ENCODE results near the gene ZNHIT1. TPM values are rescaled to one million over a fixed set of nuclear protein-coding genes. Genes with fewer than 3 reads are reported as not detected.

Gene ZNHIT1
- 89.9 and 90.5 TPM in 2 replicates for total RNA-seq
- polyA plus RNA-seq = 74.1 and 77.1 TPM in 2 replicates
- polyA plus RNA-seq (2011; cell fraction: cytosol; rRNA removed) = 67.2 and 72.3 TPM in 2 replicates
- 27.7 and 33.0 TPM in 2 replicates for polyA plus RNA-seq (2011; cell fraction: nucleus; rRNA removed)
- 69.7 and 79.2 TPM in 2 replicates for polyA plus RNA-seq (2012)
- 15.8 and 17.6 TPM in 2 replicates for polyA minus RNA-seq
- 37.8 TPM for polyA minus RNA-seq (2011; cell fraction: cytosol; rRNA and poly(A)+ RNA removed)
- 4.9 and 8.3 TPM in 2 replicates for polyA minus RNA-seq (2011; cell fraction: nucleus; rRNA and poly(A)+ RNA removed)
- Bru-seq, nascent RNA = percentile 66 among the genes with signal in this experiment
- BruChase-seq, experiment 1, labeled RNA remaining after a 6-hour chase = percentile 89 among the genes with signal in this experiment
- percentile 79 among the genes with signal in this experiment for BruChase-seq, experiment 2, labeled RNA remaining after a 2-hour chase
- long read RNA-seq, transcript ZNHIT1-201 (5 exons, 1,225 nt) = major isoform, 491 of 543 reads
- long read RNA-seq, transcript ZNHIT1-203 (4 exons, 2,898 nt) = minor isoform, 13 of 543 reads
- long read RNA-seq, partial matches to known transcripts = 1 of 543 reads
- long read RNA-seq, other reads (novel, unspliced or antisense) = 38 of 543 reads

GRCh38 chr7:101217388-101218235 is at the start of gene ZNHIT1, which contains the start of gene PLOD3:
TSS of gene ZNHIT1 (plus strand) at chr7:101218165. CDS start at chr7:101218196, 31 bp downstream.
TSS of gene PLOD3 (minus strand) at chr7:101217581. CDS start at chr7:101217274, 307 bp downstream.
- CTCF ChIA-PET = interaction anchor here (0.7 to 4.5 kb wide), 23 partner anchors 9 to 104 kb away, joined by 3 to 112 read pairs (median 5); partner anchors contain the start of genes CLDN15, FIS1 and IFT22
- H3K27me3 ChIP-seq (ENCODE audit: control insufficient read depth in 2 of 2, insufficient read depth in 2 of 2, low read length in 2 of 2) = no peaks in the 10 kb centered on the region
- no peaks in the 10 kb centered on the region for H4K20me1 ChIP-seq (replicated peaks; ENCODE audit: control insufficient read depth, extremely low read depth, insufficient read depth, low read length)
- peak within 1 kb of the TSS; percentile 93 for H3K4me2 ChIP-seq (ENCODE audit: insufficient read depth, low read length)
- dilution Hi-C loops (cut with MboI; ENCODE audit: extremely low pct_ligation_motif_present, low sequenced_read_pairs) (no loop called here), intact Hi-C loops (cut with micrococcal nuclease) (loop anchor here (1.0 kb wide), 3 partner anchors 22 to 35 kb away; partner anchors contain the start of gene FIS1)
- peak within 1 kb of the TSS; percentile 42 for H2AFZ ChIP-seq (ENCODE audit: low read depth, low read length)
- peak; percentile 100 for FAIRE-seq
- peak; percentile 98 for DNase-seq (ENCODE audit: low read depth, low spot score)
- peak within 1 kb of the TSS; percentile 79 for H3K27ac ChIP-seq (ENCODE audit: insufficient read depth, low read depth, low read length)
- TF ChIP-seq, protein P1, sequence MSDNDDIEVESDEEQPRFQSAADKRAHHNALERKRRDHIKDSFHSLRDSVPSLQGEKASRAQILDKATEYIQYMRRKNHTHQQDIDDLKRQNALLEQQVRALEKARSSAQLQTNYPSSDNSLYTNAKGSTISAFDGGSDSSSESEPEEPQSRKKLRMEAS (IDR thresholded peaks at IDR 0.05; ENCODE audit: insufficient read depth, insufficient read length) = no peak
- TF ChIP-seq EZH2 (IDR thresholded peaks at IDR 0.05; ENCODE audit: borderline replicate concordance, low read depth, low read length, severe bottlenecking) = no peak
- TF ChIP-seq FOS (IDR thresholded peaks at IDR 0.05; ENCODE audit: borderline replicate concordance, insufficient read depth, low read length) = no peak
- peak; percentile 75 for TF ChIP-seq POLR2AphosphoS5 (IDR thresholded peaks at IDR 0.05; ENCODE audit: insufficient read depth, low read depth, low read length)
- no peak for TF ChIP-seq JUN (IDR thresholded peaks at IDR 0.05; ENCODE audit: borderline replicate concordance, insufficient read depth, insufficient read length, low read depth)
- no peak for TF ChIP-seq MYC (IDR thresholded peaks at IDR 0.05; ENCODE audit: low read depth, low read length)
- TF ChIP-seq GATA2 (IDR thresholded peaks at IDR 0.05; ENCODE audit: insufficient read depth, insufficient read length, low read depth, low read length) = no peak
- TF ChIP-seq, protein P2, sequence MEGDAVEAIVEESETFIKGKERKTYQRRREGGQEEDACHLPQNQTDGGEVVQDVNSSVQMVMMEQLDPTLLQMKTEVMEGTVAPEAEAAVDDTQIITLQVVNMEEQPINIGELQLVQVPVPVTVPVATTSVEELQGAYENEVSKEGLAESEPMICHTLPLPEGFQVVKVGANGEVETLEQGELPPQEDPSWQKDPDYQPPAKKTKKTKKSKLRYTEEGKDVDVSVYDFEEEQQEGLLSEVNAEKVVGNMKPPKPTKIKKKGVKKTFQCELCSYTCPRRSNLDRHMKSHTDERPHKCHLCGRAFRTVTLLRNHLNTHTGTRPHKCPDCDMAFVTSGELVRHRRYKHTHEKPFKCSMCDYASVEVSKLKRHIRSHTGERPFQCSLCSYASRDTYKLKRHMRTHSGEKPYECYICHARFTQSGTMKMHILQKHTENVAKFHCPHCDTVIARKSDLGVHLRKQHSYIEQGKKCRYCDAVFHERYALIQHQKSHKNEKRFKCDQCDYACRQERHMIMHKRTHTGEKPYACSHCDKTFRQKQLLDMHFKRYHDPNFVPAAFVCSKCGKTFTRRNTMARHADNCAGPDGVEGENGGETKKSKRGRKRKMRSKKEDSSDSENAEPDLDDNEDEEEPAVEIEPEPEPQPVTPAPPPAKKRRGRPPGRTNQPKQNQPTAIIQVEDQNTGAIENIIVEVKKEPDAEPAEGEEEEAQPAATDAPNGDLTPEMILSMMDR (IDR thresholded peaks at IDR 0.05; ENCODE audit: extremely low read depth in 1 of 2, insufficient read depth in 1 of 2, low read depth in 1 of 2, low read length in 2 of 2) = peak in 1 of 2 donors; percentile 10
- TF ChIP-seq POLR2A (IDR thresholded peaks at IDR 0.05; ENCODE audit: low read depth, low read length) = peak; percentile 87
- peaks cover 3 to 13% of the 10 kb centered on the region in 2 experiments for H3K36me3 ChIP-seq (ENCODE audit: control insufficient read depth in 2 of 2, extremely low read depth in 1 of 2, insufficient read depth in 2 of 2, low read length in 2 of 2)
- H3K9me1 ChIP-seq (replicated peaks; ENCODE audit: control insufficient read depth, extremely low read depth, insufficient read depth, low read length) = no peaks in the 10 kb centered on the region
- POLR2A ChIA-PET = interaction anchor here (1.0 to 2.1 kb wide), 2 partner anchors 9 to 27 kb away, joined by 3 to 12 read pairs; partner anchors contain the start of gene FIS1
- H3K4me3 ChIP-seq (replicated peaks in 1 of 3; ENCODE audit: insufficient read depth in 1 of 3, low read depth in 1 of 3, low read length in 3 of 3) = peak within 1 kb of the TSS; percentile 75 to 84 (median 78)
- peak within 1 kb of the TSS; percentile 67 for H3K9ac ChIP-seq (replicated peaks; ENCODE audit: extremely low read depth, insufficient read depth, low read length)
- no peaks in the 10 kb centered on the region for H3K9me3 ChIP-seq (replicated peaks; ENCODE audit: control insufficient read depth, insufficient read depth, low read length)
- BruUV-seq (replicated peaks) = no TSS peak
- peaks cover 13% of the 10 kb centered on the region for H3K4me1 ChIP-seq (ENCODE audit: control insufficient read depth, extremely low read depth, insufficient read depth, low read length)
- H3K79me2 ChIP-seq (ENCODE audit: control insufficient read depth, insufficient read depth, low read length) = peaks cover 53% of the 10 kb centered on the region
